NCI-H187 (cell line): ENCODE data around the gene TENM3.

Source experiments
- DNase-seq, 2 experiments: peaks; one replicate each; lab custom pipeline; 2025; lab: John Stamatoyannopoulos, UW

The TENM3 gene

DNA sequence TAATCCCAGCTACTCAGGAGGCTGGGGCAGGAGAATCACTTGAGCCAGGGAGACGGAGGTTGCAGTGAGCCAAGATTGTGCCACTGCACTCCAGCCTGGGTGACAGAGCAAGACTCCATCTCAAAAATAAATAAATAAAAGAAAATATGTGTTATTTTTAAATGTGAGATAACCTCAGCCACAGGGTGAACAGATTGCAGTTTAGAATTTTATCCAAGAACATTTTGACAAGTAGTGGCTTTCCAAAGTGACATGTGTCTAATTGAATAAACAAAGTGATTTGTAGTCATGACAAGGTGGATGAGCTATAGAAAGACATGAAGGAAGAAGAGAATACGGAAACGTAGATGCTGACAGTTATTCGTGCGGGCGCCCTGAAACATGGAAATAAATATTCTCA is 497.9 kb downstream of the TENM3 start:
- no peak for DNase-seq

GRCh38 chr4:182741914-182742313 is 498.7 kb downstream of the TENM3 start:
- no peak for DNase-seq

GRCh38 chr4:182743815-182744214 is 500.6 kb downstream of the TENM3 start:
- no peak for DNase-seq

GRCh38 chr4:182745237-182745636 is 502.0 kb downstream of the TENM3 start:
- DNase-seq: no peak

DNA sequence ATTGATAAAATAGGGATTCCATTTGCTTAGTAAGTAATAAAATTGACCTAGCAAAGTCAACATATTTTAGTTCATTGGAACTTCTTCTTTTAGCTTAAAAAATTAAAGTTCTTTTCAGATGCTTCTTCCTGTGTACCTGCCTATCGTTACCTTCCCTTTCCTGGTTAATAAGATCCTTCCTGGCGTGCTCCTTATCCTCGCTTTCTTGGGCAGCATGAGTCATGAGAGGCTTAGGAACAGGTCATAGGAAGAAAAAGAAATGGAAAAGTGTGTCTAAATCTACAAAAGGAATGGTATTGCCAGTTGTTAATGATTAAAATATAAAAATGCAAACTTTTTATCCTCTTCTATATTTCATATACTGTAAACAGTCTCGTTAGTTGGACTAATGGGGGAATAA is 503.7 kb downstream of the TENM3 start:
- no peak for DNase-seq

GRCh38 chr4:182748283-182748682 is 505.1 kb downstream of the TENM3 start:
- no peak for DNase-seq

DNA sequence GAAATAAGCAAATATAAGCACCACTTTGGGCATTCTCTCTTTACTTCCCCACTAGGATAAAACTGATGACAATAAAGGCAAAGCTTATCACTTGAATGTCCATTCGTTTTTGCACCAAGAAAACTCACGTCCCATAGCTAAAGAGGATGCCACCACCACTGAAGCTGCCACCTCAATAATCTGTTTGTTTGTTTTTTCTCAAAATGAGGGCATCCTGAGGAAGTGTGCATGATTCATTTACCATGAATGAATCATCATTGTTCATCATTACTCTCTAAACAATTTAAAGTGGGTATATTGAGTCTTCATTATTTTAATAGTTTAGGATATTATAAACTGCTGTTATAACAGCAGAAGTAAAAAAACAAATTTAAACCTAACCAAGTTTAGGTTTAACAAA is 505.7 kb downstream of the TENM3 start:
- DNase-seq: no peak

DNA sequence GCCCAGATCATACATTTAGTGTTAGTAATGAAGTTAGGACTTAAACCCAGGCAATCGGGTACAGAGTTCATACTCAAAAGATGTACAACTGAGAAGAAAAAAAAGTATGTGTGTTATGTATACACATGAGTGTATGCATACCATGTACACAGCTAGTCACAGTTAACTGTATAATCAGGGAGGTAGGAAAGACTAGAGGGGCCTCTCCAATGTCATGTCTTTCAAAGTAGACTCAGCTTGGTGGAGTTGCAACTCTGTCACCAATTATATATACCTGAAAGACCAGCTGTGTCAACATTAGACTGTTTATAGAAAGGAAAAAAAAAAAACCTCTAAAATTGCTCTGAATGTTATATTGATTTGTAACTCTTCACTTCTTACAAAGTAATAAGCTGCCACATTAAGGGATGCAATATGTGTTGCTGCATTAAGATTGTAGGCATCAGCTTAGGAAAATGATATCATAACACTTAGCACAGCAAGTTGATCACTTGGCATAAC is 506.5 kb downstream of the TENM3 start:
- DNase-seq: no peak

- no peak for DNase-seq
Observed at GRCh38 chr4:182752158-182752910, 509.1 kb downstream of the TENM3 start.

DNA sequence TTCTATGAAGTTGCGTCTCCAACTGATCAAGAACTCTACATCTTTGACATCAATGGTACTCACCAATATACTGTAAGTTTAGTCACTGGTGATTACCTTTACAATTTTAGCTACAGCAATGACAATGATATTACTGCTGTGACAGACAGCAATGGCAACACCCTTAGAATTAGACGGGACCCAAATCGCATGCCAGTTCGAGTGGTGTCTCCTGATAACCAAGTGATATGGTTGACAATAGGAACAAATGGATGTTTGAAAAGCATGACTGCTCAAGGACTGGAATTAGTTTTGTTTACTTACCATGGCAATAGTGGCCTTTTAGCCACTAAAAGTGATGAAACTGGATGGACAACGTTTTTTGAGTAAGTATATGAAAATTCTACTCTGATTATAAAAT is 511.7 kb downstream of the TENM3 start:
- no peak for DNase-seq

- DNase-seq: no peak
Observed at GRCh38 chr4:182756161-182756690, 513.0 kb downstream of the TENM3 start.

- no peak for DNase-seq
Observed at GRCh38 chr4:182758273-182758672, 515.1 kb downstream of the TENM3 start.

DNA sequence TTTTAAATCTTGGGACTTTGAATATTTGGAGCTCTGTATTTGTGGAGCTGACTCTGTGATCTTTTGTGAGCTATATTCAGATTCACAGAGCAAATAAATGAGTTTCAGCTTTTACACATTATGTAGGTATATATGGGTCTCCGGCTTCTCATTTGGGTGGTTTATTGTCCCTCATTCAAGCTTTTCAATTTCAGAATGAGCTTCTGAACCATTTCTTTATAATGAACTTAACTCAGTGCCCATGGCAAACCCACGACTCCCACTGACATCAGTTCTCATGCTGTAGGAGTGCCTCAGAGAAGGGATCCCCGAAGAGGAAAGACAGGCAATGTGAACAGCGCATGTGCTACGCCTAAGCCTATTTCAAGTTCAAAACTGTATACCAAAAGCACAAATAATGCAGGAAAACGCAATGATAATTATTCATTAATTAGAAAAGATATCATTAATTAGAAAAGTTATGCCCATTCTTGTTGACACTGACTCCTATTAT is 517.4 kb downstream of the TENM3 start:
- no peak for DNase-seq

DNA sequence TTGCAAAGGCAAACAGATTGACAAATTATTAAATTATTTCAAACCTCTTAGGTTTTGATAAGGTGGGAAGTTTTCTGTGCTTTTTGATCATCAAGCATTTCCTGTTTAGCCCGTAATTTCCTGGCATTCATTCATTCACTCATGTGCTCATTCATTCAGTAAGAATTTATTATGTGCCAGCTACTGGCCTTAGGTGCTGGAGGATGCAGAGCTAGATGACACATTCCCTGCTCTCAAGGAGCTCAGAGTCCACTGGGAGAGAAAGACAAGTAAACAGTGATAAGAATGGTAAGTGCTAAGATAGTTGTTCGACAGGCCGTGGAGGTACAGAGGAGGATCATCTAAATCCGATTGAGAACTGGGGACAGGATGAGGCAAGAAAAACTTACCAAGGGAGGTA is 520.9 kb downstream of the TENM3 start:
- no peak for DNase-seq

GRCh38 chr4:182764642-182765041 is 521.4 kb downstream of the TENM3 start:
- DNase-seq: no peak

DNA sequence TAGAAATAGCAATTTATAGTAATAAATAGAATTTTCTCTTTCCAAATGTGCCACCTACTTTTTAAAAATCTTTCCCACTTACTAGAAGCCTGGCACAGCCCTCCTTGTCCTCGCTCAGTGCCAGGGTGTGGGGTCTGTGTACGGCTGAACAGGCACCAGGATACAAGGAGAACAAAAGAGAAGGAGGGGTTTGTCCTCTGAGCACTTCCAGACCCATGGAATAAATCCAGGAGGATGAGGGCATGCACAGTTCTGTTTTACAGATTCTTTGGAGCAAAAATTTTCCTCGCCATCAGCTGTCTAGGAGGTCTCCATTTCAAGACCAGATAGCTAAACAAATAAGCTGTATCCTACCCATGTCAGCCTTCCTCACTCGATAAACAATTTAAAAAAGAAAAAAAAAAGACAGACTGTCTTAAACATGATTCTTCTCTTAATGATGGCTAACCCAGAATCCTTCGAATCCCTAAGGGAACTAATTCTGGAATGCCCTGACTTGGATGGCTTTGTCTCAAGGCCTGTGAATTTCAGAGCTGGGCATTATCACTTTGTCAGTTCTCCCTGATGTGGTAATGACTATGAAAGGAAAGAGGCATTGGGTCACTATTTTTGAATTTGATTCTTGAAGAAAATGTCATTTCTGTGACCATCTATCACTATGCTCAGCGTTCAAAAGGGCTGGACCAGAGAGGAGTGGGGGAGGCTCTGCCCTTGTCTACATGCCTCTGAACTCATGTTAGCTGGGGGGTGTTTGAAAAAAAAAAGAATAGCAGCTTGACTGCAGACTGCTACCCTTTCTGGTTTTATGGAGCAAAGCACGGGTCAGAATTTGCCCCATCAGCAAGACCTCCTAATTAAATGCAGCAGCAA is 523.0 kb downstream of the TENM3 start:
- DNase-seq: no peak

DNA sequence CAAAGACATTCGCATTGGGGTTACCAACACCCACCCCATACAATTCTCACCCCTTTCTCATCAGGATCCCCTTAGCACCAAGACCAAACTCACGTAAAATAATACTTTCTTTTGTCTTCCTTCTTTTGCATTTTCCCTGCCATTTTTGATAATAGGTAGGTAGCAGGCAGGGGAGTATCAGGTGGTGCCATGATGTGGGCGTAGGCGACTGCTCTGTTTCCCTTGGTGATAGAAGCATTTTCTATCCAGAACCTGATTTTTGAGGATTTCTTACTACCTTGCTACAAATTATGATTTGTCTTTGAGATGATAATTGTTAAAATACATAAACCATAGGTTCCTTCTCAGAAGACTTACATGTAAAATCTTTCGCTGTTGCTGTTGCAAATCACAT is 523.7 kb downstream of the TENM3 start:
- DNase-seq: no peak

DNA sequence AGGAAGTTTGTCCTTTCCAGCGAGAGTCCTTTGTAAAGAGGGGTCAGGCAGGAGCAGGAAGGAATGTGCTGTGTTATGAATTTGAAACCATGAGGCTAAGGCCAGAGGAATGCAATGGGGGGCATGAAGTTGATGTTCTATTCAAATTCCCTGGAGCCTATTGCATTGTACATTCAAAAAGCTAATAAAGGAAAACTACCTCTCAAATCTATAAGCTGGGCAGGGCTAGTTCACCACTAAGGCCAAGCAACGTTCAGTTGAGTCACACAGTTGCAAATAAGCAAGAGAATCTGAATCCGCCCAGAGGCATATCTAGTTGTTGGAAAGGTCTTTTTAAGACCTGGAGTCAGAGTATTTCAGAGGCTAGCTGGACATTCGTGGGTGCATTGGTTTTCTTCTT is 525.6 kb downstream of the TENM3 start:
- no peak for DNase-seq

DNA sequence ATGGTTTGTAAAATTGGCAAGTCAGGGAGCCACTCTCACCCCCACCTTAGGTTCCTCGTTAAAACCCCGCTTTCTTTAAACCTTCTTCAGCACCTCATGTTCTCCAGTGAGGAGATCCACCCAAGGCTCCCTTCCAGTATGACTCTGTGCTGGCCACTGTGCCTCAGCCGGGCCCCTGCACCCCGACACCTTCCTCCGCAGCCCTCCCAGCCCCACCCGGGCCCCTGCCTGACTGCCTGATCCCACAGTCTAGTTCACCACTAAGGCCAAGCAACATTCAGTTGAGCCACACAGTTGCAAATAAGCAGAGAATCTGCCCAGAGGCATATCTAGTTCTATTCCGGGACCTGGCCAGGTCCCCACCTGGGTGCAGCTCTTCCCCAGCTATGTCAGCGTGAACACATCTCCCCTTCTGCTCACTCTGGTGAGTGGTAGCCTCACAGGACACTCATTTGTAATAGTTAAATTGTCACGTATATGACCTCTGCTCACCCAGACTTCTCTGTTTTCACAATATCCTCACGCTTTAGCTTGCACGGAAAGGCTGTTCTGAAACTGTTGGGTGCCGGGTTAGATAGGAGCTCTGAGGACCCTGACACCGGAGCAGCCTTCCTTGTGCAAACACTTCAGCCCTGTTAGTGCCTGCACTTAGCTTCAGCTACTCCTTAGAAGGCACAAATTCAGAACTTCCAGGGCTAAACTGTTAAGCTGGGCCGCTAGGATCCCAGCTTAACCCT is 527.2 kb downstream of the TENM3 start:
- DNase-seq: peak in 1 of 2 experiments; percentile 39

- no peak for DNase-seq
Observed at GRCh38 chr4:182770996-182771514, 527.9 kb downstream of the TENM3 start.

DNA sequence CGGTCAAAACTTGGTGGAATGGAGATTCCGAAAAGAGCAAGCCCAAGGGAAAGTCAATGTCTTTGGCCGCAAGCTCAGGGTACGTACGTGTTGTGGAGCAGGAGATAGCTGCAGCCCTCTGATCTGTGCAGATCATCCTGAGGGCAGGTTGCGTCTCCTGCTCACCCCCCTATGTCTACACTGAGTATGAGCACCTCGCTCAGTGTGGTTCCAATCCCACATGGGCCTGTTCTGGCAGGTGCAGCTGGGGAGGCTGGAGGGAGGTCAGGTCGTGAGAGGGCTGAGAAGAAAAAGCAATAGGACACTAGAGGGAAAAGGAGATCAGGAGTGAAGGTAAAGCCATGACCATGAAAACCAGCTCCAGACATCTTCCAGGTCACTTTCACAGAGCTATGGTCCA is 531.9 kb downstream of the TENM3 start:
- no peak for DNase-seq
